ENCODE measurements around the gene MPV17L.
"Not testable (repeated sequence)": the region's sequence is repeated elsewhere in the genome, so short reads cannot be mapped to it uniquely, and the experiment has no call there.

Gene MPV17L

GRCh38 chr16:15415511-15415985 is 20.0 kb downstream of the MPV17L start:
- no peak for DNase-seq

DNA sequence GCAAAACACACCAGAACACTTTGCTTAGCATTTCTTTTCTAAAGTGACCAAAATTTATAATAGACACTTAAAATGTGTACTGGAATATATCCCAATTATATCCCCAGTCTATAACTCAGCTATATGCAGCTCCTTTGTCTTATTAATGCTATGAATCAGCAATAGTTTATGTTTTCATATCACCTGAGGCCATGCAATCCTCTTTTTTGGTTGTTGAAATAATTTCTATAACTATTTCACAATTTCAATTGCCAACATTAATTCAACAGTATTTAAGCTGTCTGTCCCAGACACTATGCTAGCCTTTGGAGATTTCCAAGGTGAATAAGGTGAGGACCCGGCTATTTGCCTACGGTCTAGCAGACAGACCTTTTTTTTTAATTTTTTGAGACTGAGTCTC is 21.6 kb downstream of the MPV17L start:
- no peak for DNase-seq

DNA sequence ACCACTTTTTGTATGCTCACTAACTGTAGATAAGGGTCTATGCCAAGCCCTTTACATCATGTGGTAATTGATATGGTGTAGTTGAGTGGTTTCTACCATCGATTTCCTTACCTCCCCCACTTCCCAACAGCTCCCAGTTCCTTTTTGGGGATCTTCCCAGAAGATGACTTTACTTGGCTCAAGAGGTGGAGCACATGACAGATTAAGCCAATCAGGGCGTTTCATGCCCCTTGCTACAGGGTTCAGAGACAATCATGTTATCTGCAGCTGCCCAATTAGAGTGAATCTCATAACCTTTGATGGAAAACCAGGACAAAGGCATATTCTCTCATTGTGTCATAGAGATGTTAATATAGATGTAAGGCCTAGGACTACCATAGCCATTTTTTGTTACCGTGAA is 22.7 kb downstream of the MPV17L start:
- DNase-seq: no peak

DNA sequence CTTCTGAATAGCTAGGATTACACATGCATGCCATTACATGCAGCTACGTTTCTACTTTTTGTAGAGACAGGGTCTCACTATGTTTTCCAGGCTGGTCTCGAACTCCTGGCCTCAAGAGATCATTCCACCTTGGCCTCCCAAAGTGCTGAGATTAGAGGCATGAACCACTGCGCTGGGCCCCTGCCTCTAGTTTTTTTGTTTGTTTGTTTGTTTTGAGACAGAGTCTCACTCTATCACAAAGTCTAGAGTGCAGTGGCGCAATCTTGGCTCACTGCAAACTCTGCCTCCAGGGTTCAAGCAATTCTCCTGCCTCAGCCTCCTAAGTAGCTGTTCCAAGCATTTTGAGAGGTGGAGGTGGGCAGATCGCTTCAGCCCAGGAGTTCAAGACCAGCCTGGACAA is 26.1 kb downstream of the MPV17L start:
- DNase-seq: not testable (repeated sequence)

GRCh38 chr16:15422222-15422621 is 26.7 kb downstream of the MPV17L start:
- DNase-seq: no peak

- DNase-seq: no peak
These were observed 30.3 kb downstream of the MPV17L start for GRCh38 chr16:15425861-15426260.

DNA sequence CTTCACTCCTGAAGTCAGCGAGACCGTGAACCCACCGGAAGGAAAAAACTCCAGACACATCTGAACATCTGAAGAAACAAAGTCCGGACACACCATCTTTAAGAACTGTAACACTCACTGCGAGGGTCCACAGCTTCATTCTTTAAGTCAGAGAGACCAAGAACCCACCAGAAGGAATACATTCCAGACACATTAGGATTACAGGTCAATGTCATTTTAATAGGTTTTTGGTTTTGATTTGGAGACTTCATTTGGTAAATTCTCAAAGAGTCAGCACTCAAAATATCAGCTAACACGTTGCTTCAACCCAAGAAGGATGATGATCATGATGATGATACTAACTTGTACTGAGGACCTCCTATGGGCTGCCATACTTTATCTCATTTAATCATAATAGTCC is 31.2 kb downstream of the MPV17L start:
- no peak for DNase-seq

DNA sequence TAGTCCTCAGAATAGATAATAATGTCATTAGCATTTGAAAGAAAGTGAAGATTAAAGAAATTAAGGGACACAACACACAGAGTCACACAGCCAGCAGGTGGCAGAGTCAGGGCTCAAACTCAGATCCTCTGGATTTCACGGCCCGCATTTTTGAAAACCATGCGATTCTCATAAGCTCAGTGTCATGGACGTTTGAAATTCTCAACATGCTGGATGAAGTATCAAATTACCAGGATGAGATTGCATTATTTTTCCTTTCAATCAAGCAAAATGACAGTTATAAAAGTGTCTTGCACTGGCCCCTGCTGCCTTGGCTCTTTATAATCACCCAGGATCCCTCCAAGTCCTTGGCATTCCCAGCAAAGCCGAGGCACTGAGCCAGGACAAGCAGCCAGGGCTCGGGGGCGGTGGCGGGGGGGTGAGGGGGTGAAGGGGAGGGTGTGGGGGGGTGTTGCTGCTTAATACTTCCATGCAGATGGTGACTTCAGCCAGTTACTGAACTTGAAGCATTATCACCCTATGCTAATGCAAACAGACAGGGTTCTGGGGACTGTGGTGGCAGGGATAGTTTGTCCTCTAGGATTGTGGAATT is 32.2 kb downstream of the MPV17L start:
- no peak for DNase-seq

DNA sequence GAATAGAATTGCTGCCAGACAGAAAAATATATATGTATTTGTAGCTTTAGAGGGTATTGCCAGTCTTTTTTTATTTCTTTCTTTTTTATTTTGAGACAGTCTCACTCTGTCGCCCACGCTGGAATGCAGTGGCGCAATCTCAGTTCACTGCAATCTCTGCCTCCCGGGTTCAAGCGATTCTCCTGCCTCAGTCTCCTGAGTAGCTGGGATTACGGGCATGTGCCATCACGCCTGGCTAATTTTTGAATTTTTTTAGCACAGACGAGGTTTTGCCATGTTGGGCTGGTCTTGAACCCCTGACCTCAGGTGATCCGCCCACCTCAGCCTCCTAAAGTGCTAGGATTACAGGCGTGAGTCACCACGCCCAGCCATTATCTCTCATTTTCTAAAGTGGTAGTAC is 35.3 kb downstream of the MPV17L start:
- DNase-seq: not testable (repeated sequence)

DNA sequence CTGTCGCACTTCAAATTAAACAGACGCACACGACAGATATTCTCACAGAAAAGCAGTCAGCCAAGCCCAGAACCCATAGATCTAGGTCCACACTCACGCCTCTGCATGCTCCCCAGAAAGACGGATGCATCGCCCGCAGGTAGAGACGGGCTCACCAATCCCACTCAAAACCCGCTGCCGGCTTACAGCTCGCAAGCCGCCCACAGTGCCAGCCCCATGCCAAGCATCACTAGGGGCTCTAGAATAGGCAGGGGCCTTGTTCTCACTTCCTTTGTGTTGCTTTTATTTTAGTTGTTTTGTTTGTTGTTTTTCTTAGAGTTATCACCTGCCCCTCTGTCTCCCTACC is 38.5 kb downstream of the MPV17L start:
- no peak for DNase-seq

DNA sequence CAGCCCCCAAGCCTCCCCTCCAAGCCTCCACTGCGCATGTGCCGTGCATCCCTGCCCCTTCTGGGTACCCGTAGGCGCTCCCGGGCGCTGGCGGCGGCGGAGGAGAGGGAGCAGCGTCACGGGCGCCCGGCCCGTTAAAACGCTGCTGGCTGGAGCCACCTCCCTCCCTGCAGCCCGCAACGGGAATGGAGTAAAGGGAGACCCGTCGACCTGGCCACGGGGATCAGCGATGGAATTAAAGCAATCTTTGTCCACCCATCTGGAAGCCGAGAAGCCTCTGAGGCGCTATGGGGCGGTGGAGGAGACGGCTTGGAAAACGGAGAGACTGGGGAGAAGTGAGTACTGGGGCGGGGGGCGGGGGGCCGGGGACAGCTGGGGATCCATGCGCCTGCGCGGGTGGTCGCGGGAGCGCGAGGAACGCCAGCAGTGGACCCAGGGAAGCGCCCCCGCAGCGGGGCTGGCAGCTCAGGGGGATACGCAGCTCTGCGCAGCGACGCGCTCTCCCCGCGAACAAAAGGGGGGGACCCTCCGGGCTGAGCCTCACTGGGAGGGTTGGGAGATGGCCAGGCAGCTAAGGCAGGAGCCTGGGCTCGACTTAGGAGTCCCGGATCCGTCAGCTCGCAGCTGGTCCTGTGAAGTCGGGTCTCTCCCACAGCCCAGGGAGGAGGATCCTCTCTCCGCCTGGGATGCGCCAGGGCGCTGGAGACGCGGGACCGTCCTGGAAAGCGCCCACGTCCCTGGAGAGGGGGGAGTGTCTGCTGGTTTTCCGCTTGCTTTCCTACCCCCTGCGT is 39.1 kb downstream of the MPV17L start, which contains the start of gene BMERB1:
TSS of gene BMERB1 (plus strand) at position 164 of the 791 bp plus-strand sequence. CDS start at position 230, 66 bp downstream.
- DNase-seq: no peak

DNA sequence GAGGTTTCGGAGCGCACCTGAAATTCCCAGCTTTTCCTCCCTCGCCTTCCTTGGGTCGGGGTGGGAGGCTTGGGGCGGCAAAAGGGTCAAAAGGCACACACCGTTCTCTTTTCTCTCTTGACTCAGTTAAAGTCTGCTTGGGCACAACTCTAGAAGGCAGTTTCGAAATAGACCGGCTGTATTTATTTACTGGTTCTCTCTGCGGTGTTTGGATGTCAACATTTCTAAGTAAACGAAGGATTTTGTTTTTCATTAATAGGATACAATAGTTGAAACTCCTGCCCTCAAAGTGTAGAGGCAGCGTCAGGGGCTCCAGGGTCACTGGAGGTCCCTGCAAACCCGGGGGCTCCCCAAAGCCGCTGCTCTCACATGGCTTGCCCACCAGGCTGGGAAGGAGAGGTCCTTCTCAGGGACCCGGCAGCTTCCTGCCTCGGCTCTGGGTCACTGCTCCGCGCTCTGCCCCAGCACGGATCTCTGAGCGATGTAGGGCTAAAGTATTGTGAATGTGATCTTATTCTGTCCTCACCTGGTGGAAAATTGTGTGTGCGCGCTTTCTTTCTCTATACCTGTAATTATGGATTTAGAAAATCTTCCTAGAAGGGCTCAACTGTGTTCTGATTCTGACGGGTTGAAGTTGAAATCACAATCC is 39.8 kb downstream of the MPV17L start:
- DNase-seq: no peak

GRCh38 chr16:15439102-15439501 is 43.5 kb downstream of the MPV17L start:
- no peak for DNase-seq

DNA sequence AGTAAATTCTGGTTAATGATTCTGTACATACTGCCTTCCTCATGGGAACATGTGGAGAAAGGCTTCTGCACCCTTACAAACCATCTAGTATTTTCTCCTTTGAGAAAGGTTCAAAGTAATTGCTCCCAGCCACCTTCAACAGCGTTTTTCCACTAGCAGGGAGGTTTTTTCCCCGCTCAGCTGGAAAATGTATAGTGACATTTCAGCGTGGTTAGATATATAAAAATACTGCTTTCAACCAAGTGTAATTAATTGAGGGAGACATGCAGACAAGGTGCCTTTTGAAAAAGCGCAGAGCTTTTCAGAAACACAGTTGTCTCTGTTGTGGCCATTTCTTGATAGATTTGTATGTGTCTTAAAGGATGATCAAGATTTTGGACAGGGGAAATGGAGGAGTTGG is 44.0 kb downstream of the MPV17L start:
- no peak for DNase-seq

DNA sequence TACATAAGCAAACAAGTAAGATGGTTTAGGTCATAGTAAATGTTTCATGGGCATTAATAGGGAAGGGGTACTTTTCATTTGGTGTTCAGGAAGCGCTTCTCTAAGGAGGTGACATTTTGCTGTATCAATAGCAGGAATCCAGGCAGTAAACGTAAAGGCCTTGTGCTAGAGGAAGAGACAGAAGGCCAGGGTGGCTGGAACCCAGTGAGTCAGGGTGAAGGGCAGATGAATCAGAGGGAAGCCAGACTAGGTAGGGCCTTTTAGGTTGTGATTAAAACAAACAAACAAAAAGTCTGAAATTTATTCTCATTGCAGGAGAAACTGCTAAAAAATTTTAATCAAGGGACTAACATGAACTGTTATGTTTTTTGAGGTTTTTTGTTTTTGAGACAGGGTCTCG is 45.3 kb downstream of the MPV17L start:
- DNase-seq: no peak

- DNase-seq: not testable (repeated sequence)
These were observed 46.6 kb downstream of the MPV17L start for GRCh38 chr16:15442140-15442539.

DNA sequence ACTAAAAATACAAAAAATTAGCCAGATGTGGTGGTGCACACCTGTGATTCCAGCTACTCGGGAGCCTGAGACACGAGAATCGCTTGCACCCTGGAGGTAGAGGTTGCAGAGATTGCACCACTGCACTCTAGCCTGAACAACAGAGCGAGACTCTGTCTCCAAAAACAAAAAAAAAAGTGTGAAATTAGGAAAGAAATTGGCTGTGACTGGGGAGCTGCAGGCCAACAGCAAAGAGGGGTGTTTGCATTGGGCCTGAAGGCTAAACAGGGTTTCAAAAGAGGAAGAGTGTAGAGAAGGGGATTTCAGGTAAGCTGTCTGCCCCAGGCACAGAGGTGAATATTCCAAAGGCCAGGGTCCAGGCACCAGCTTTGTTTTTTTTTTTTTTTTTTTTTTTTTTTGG is 48.2 kb downstream of the MPV17L start:
- DNase-seq: no peak

GRCh38 chr16:15444264-15444663 is 48.7 kb downstream of the MPV17L start:
- no peak for DNase-seq

DNA sequence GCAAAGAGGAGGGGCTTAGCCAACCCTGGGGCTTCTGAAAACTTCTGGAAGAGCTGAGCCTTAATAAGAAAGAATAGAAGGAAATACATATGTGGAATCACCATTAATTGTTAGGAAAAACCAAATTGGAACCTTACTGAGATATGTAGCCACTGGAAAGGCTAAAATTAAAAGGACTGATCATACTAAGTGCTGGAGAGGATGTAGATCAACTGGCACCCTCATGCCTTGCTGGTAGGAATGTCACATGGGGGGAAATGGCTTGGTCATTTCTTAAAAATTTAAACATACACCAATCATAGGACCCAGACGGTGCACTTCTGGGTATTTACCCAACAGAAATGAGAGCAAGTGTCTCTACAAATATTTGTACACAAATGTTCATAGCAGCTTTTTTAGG is 49.9 kb downstream of the MPV17L start:
- DNase-seq: no peak

DNA sequence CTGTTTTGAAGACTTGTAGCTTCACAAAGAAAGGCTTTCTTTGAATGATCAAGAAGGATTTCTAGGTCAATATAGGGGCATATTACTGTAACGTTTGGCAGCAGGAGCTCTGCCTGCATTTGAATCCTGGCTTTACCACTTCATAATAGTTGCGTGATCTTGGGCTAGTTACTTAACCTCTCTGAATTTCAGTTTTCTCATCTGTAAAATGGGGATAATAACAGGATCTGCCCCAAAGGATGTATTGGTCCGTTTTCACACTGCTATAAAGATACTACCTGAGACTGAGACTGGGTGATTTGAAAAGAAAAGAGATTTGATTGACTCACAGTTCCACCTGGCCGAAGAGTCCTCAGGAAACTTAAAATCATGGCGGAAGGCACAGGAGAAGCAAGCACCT is 51.3 kb downstream of the MPV17L start:
- DNase-seq: no peak

GRCh38 chr16:15450624-15451023 is 55.1 kb downstream of the MPV17L start:
- DNase-seq: no peak

GRCh38 chr16:15451098-15451731 is 55.7 kb downstream of the MPV17L start:
- no peak for DNase-seq

DNA sequence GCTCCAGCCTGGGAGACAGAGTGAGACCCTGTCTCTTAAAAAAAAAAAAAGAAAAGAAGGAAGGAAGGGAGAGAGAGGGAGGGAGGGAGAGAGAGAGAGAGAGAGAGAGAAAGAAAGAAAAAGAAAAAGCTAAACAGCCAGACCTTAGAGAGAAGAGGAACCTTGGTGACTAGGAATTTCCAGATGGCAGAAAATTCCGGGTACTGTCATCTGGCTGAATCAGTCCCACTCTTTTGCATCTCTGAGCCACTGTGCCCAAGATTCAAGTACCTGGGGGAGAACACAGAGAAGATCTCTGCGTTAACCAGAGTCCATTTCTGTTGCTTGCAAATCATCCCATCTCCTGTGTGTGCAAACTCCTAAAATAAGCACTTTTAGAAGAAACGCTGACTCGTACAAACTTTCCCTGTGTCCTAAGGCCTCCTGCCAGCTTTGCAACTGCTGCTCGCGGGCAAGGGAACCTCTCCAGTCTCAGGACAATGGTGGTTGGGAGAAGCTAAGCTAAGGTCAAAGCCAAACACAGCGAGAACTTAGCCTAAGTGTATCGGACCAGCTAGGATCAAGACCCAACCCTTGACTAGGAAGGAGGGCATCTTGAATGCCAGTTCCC is 56.8 kb downstream of the MPV17L start:
- no peak for DNase-seq
